GM10266 (cell line): ENCODE results near the gene ATRAID.

Experiments
- DNase-seq: peaks from one replicate; pipeline ENCODE4 v3.0.0; 2012; ENCODE audit errors: extremely low spot score
- TF ChIP-seq, protein P1 (sequence below): IDR thresholded peaks from 2 replicates; pipeline ENCODE4 v1.5.1; 2012; ENCODE audit warnings: mild to moderate bottlenecking, low read depth; ENCODE audit not compliant: control insufficient read depth, insufficient read depth; ENCODE audit errors: missing control alignments

The ATRAID gene

DNA sequence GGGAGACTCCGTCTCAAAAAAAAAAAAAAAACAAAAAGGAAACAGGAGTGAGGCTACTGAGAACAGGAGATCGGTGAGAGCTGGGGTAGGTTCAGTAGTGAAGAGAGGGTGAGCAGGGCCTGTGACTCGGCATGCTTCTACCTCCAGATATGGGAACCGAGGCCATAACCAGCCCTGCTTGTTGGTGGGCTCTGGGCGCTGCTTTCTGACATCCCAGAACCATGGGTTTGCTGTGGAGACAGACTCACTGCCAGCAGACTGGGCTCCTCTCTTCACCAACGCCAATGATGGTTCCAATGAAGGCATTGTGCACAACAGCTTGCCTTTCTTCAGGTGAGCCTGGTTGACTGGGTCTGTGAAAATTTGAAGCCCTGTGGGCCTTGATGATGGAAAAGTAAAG, 11.6 kb downstream of the ATRAID start:
- TF ChIP-seq, protein P1, sequence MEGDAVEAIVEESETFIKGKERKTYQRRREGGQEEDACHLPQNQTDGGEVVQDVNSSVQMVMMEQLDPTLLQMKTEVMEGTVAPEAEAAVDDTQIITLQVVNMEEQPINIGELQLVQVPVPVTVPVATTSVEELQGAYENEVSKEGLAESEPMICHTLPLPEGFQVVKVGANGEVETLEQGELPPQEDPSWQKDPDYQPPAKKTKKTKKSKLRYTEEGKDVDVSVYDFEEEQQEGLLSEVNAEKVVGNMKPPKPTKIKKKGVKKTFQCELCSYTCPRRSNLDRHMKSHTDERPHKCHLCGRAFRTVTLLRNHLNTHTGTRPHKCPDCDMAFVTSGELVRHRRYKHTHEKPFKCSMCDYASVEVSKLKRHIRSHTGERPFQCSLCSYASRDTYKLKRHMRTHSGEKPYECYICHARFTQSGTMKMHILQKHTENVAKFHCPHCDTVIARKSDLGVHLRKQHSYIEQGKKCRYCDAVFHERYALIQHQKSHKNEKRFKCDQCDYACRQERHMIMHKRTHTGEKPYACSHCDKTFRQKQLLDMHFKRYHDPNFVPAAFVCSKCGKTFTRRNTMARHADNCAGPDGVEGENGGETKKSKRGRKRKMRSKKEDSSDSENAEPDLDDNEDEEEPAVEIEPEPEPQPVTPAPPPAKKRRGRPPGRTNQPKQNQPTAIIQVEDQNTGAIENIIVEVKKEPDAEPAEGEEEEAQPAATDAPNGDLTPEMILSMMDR, result no peak

DNA sequence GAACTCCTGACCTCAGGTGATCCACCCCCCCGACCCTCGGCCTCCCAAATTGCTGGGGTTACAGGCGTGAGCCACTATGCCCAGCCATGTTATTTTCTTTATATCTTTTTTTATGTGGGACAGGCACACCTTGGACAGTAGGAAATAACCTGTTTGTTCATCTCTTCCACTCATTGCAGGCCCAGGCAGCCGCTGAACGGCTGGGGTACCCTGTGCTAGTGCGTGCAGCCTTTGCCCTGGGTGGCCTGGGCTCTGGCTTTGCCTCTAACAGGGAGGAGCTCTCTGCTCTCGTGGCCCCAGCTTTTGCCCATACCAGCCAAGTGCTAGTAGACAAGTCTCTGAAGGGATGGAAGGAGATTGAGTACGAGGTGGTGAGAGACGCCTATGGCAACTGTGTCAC, 13.7 kb downstream of the ATRAID start:
- no peak for DNase-seq
- TF ChIP-seq, protein P1, result no peak

More for the DNA sequence above, 11.6 kb downstream of the ATRAID start:
- no peak for DNase-seq

DNA sequence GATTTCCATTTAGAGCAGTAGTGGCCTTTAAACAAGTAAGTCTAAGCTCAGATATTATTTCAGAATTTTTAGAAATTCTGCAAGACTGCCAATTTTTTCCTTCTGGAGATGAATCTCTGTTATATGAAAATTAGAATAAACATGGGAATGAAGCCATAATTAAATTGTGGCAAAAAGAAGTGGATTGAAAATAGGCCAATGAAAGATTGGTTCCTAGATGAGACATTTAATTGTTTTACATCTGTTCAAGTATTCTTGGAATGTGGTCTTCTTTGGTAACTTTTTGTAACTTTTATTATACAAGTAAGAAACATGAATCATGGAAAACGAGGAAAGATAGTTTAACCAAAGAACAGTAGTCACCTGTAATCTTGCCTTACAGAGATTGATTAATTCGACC, 15.7 kb downstream of the ATRAID start:
- DNase-seq, result no peak
- TF ChIP-seq, protein P1, result no peak

DNA sequence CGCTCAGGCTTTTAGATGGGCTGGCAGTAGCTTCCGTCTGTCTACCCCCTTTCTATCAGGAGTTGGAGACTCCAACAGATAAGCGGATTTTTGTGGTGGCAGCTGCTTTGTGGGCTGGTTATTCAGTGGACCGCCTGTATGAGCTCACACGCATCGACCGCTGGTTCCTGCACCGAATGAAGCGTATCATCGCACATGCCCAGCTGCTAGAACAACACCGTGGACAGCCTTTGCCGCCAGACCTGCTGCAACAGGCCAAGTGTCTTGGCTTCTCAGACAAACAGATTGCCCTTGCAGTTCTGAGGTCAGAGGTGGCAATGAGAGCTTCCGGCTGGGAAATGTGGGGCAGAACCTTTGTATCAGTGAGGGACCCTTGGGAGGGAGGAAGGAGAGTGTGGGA, 20.1 kb downstream of the ATRAID start:
- TF ChIP-seq, protein P1, result no peak
- no peak for DNase-seq

DNA sequence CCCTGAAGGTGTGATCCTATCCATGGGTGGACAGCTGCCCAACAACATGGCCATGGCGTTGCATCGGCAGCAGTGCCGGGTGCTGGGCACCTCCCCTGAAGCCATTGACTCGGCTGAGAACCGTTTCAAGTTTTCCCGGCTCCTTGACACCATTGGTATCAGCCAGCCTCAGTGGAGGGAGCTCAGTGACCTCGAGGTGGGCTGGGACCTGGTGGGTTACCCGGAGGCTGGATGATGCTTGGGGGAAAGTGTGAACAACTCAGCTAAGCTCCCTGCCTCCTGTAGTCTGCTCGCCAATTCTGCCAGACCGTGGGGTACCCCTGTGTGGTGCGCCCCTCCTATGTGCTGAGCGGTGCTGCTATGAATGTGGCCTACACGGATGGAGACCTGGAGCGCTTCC, 21.5 kb downstream of the ATRAID start:
- TF ChIP-seq, protein P1, result no peak
- no peak for DNase-seq

DNA sequence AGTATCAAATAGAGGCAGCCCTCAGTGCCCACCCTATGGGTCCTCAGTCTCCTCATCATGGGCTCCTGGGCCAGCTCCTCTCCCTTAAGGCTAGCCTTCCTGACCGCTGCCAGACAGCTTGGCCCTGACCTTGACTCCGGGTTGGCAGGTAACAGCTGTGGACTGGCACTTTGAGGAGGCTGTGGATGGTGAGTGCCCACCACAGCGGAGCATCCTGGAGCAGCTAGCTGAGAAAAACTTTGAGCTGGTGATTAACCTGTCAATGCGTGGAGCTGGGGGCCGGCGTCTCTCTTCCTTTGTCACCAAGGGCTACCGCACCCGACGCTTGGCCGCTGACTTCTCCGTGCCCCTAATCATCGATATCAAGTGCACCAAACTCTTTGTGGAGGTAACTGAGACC, 24.3 kb downstream of the ATRAID start:
- TF ChIP-seq, protein P1, result no peak
- no peak for DNase-seq

DNA sequence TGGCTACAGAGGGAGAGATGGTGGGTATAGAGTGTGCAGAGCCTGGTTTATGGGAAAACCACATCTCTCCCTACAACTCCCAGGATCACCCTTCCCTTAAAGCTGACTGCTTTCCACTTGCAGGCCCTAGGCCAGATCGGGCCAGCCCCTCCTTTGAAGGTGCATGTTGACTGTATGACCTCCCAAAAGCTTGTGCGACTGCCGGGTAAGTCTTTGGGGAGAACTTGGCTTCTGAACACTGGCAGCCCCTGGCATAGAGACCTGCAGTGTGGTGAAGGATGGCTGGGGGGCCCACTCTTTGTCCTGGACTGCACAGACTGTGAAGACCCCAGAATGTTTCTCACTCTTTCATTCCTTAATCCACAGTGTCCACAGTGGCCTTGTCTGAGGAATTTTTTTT, 24.8 kb downstream of the ATRAID start:
- no peak for DNase-seq
- TF ChIP-seq, protein P1, result no peak
